MCF 10A (cell line): ENCODE measurements around the gene GPRIN2. TPM values are rescaled to one million over a fixed set of nuclear protein-coding genes. Genes with fewer than 3 reads are reported as not detected.
A peak's percentile ranks its signal among the peaks of the same experiment; 100 is the strongest.

ENCODE experiments used
- BruUV-seq: library from RNA; stranded (reverse); fragments of 400-500 nt; replicated peaks from 2 replicates; lab custom pipeline; 2021; lab: Mats Ljungman, UMichigan
- CTCF ChIA-PET: fragments of 300-600 bp; sonication (Branson Sonifier 250); formaldehyde crosslinking; extraction: SDS; loops from one replicate; lab custom pipeline; 2021; ENCODE audit warnings: antibody characterized with exemption, inconsistent platforms; lab: Yijun Ruan, JAX
- POLR2A ChIA-PET: fragments of 300-600, 350-650 bp; sonication (Branson Sonifier 250); formaldehyde crosslinking; extraction: SDS; loops from one replicate; lab custom pipeline; 2020; ENCODE audit warnings: antibody characterized with exemption, inconsistent platforms; lab: Yijun Ruan, JAX
- DNase-seq: peaks from one replicate; pipeline ENCODE4 v3.0.0-alpha.2; 2018; ENCODE audit not compliant: unreplicated experiment
- H3K27ac Mint-ChIP-seq: one replicate; pipeline ENCODE4 v1.8.0; 2022; ENCODE audit warnings: mild to moderate bottlenecking, low read depth, mixed read lengths; ENCODE audit not compliant: unreplicated experiment
- H3K27me3 Mint-ChIP-seq: one replicate; pipeline ENCODE4 v1.8.0; 2022; ENCODE audit warnings: mixed read lengths; ENCODE audit not compliant: insufficient read depth, unreplicated experiment
- H3K36me3 Mint-ChIP-seq: one replicate; pipeline ENCODE4 v1.8.0; 2022; ENCODE audit warnings: mild to moderate bottlenecking, moderate library complexity, mixed read lengths; ENCODE audit not compliant: insufficient read depth, unreplicated experiment
- H3K4me1 Mint-ChIP-seq: one replicate; pipeline ENCODE4 v1.8.0; 2022; ENCODE audit warnings: mixed read lengths; ENCODE audit not compliant: insufficient read depth, unreplicated experiment
- H3K4me3 Mint-ChIP-seq: one replicate; pipeline ENCODE4 v1.8.0; 2022; ENCODE audit warnings: mild to moderate bottlenecking, moderate library complexity, mixed read lengths; ENCODE audit not compliant: unreplicated experiment
- H3K9me3 Mint-ChIP-seq: one replicate; pipeline ENCODE4 v1.8.0; 2022; ENCODE audit warnings: mixed read lengths; ENCODE audit not compliant: unreplicated experiment
- intact Hi-C: fragments of 100-400 bp; cut with micrococcal nuclease; formaldehyde crosslinking; loops from 2 replicates; pipeline ENCODE4 v1.14.1; 2022
- total RNA-seq: library from RNA; stranded (reverse); gene quantifications from 2 replicates; pipeline ENCODE4 v1.2.3, GENCODE V29; 2022
- TF ChIP-seq, protein P1 (sequence below): fragments of 200-600 bp; IDR thresholded peaks from one replicate; pipeline ENCODE4 v1.8.0; 2022; ENCODE audit warnings: antibody characterized with exemption, mild to moderate bottlenecking; ENCODE audit not compliant: unreplicated experiment

GPRIN2 gene
- total RNA-seq, 1 experiment from 2014 or later, result not detected

- TF ChIP-seq, protein P1, sequence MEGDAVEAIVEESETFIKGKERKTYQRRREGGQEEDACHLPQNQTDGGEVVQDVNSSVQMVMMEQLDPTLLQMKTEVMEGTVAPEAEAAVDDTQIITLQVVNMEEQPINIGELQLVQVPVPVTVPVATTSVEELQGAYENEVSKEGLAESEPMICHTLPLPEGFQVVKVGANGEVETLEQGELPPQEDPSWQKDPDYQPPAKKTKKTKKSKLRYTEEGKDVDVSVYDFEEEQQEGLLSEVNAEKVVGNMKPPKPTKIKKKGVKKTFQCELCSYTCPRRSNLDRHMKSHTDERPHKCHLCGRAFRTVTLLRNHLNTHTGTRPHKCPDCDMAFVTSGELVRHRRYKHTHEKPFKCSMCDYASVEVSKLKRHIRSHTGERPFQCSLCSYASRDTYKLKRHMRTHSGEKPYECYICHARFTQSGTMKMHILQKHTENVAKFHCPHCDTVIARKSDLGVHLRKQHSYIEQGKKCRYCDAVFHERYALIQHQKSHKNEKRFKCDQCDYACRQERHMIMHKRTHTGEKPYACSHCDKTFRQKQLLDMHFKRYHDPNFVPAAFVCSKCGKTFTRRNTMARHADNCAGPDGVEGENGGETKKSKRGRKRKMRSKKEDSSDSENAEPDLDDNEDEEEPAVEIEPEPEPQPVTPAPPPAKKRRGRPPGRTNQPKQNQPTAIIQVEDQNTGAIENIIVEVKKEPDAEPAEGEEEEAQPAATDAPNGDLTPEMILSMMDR, result no peak
- intact Hi-C loops, result no loop called here
- ChIA-PET CTCF (interaction anchor here (0.8 to 0.9 kb wide), 2 partner anchors 322 to 330 kb away, joined by 3 read pairs; no protein-coding TSS in a partner anchor), POLR2A (interaction anchor here (0.5 kb wide), 1 partner anchor 1426 kb away, joined by 4 read pairs; no protein-coding TSS in a partner anchor)
- no peaks in the 10 kb centered on the region for H3K36me3 Mint-ChIP-seq
- no peak for DNase-seq
- H3K27ac Mint-ChIP-seq, result no peak overlapping the region
- no peaks in the 10 kb centered on the region for H3K27me3 Mint-ChIP-seq
- no peak overlapping the region for H3K4me3 Mint-ChIP-seq
- BruUV-seq, result no TSS peak
- H3K4me1 Mint-ChIP-seq, result no peaks in the 10 kb centered on the region
- no peaks in the 10 kb centered on the region for H3K9me3 Mint-ChIP-seq
Measured at GRCh38 chr10:46558392-46559185, 2.1 kb upstream of the GPRIN2 start.

GRCh38 chr10:46558122-46558391 lies 1.6 kb upstream of the GPRIN2 start:
- H3K36me3 Mint-ChIP-seq, result no peaks in the 10 kb centered on the region
- no peaks in the 10 kb centered on the region for H3K27me3 Mint-ChIP-seq
- DNase-seq, result no peak
- ChIA-PET POLR2A (interaction anchor here (0.5 kb wide), 1 partner anchor 1427 kb away, joined by 4 read pairs; no protein-coding TSS in a partner anchor), CTCF (interaction anchor here (0.9 kb wide), 1 partner anchor 322 kb away, joined by 3 read pairs; no protein-coding TSS in a partner anchor)
- intact Hi-C loops, result no loop called here
- H3K27ac Mint-ChIP-seq, result no peak overlapping the region
- BruUV-seq, result no TSS peak
- TF ChIP-seq, protein P1, result no peak
- no peaks in the 10 kb centered on the region for H3K4me1 Mint-ChIP-seq
- H3K9me3 Mint-ChIP-seq, result no peaks in the 10 kb centered on the region
- no peak overlapping the region for H3K4me3 Mint-ChIP-seq

DNA sequence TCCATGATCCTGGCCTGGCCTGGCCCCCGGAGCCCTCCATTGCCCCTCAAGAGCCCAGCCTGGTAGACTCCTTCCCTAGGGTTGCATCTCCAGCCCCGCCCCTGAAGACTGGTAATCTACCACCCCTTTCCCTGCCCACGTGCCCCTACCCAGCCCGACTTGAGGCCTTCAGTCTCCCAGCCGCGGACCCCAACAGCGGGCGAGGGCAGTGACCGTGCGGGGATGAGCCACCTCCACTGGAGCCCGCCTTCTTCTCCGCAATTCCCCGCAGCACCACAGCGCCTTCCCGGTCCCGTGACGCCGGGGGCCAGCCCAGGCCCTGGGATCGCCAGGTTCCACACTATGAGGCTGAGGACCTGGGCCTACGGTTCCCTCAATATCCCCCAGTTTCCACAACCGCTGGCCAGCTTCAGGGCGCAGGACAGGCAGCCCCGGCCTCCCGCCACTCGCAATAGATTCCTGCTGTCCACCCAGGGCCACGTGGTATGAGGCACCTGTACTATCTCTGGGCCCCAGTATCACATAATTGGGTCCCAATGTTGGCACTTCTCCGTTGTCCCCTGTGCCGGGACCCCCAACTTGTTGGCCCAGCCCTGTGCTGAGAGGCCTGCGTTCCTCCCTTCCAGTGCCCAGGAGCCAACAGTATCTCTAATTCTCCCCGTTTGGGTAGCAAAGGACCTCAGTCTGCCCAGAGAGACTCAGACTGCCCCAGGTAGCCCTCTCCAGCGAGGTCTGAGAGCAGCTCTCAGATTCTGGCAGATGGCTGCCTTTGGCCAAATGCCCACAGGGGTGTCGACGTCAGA lies 1.1 kb upstream of the GPRIN2 start:
- TF ChIP-seq, protein P1, result no peak
- Mint-ChIP-seq H3K4me3 (peak overlapping the region; percentile 48), H3K36me3 (no peaks in the 10 kb centered on the region), H3K27me3 (no peaks in the 10 kb centered on the region), H3K4me1 (no peaks in the 10 kb centered on the region), H3K9me3 (no peaks in the 10 kb centered on the region), H3K27ac (peak overlapping the region; percentile 32)
- no TSS peak for BruUV-seq
- intact Hi-C loops, result no loop called here
- ChIA-PET POLR2A (no interaction called here), CTCF (no interaction called here)
- DNase-seq, result no peak

GRCh38 chr10:46555713-46556514 lies 544 bp downstream of the GPRIN2 start:
- BruUV-seq, result no TSS peak
- Mint-ChIP-seq H3K9me3 (no peaks in the 10 kb centered on the region), H3K36me3 (no peaks in the 10 kb centered on the region), H3K4me1 (no peaks in the 10 kb centered on the region), H3K27ac (no peak overlapping the region), H3K4me3 (peak overlapping the region; percentile 51), H3K27me3 (no peaks in the 10 kb centered on the region)
- POLR2A ChIA-PET, result no interaction called here
- TF ChIP-seq, protein P1, result no peak
- no peak for DNase-seq
- CTCF ChIA-PET, result no interaction called here
- intact Hi-C loops, result no loop called here
